GM12801 (cell line): ENCODE data around the gene RNF144B.

ENCODE experiments used
- TF ChIP-seq, protein P1 (sequence below): IDR thresholded peaks from one replicate; pipeline ENCODE4 v1.5.1; 2011; ENCODE audit warnings: control low read depth; ENCODE audit not compliant: insufficient read length; ENCODE audit errors: extremely low read depth

The RNF144B gene

DNA sequence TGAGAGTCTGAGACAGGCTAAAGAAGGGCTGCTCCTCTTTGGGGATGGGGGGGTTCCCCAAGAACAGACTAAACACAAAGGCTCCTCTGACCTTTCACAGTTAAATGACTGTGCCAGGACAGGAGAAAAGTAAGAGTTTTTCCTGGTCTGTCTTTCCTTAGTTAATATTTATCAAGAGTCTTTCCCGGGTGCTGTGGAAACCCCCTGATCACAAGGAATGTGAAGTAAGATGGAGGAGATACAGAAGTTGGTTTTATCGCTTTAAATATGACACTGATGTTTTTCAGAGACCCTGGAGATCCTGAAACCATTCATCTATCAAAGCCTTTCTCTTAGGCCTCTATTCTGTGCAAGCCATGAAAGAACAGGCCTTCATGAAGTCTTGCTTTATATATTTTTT, 105.8 kb downstream of the RNF144B start:
- TF ChIP-seq, protein P1, sequence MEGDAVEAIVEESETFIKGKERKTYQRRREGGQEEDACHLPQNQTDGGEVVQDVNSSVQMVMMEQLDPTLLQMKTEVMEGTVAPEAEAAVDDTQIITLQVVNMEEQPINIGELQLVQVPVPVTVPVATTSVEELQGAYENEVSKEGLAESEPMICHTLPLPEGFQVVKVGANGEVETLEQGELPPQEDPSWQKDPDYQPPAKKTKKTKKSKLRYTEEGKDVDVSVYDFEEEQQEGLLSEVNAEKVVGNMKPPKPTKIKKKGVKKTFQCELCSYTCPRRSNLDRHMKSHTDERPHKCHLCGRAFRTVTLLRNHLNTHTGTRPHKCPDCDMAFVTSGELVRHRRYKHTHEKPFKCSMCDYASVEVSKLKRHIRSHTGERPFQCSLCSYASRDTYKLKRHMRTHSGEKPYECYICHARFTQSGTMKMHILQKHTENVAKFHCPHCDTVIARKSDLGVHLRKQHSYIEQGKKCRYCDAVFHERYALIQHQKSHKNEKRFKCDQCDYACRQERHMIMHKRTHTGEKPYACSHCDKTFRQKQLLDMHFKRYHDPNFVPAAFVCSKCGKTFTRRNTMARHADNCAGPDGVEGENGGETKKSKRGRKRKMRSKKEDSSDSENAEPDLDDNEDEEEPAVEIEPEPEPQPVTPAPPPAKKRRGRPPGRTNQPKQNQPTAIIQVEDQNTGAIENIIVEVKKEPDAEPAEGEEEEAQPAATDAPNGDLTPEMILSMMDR, result no peak

DNA sequence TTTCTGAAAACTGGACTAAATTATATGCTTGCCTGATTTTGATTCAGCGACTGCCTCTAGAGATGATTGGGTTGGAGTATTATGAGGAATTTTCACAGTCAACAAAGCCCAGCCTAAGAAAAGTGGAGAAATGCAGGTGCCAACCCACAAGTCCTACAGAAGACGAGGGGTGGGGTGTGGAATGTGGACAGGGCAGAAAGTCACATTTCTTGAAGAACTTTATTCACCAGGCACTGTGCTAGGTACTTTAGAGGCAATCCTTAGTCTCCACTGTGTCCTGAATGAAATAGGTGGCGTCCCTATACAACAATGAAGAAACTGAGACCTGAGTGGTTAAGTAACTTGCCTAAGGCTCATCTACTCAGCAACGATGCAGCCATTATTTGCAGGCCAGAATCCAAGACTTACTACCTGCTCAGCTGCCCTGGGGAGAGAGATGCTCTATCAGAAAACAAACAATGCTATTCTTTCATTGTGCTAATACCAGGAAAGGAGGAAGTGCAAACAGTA, 106.3 kb downstream of the RNF144B start:
- TF ChIP-seq, protein P1, result no peak

DNA sequence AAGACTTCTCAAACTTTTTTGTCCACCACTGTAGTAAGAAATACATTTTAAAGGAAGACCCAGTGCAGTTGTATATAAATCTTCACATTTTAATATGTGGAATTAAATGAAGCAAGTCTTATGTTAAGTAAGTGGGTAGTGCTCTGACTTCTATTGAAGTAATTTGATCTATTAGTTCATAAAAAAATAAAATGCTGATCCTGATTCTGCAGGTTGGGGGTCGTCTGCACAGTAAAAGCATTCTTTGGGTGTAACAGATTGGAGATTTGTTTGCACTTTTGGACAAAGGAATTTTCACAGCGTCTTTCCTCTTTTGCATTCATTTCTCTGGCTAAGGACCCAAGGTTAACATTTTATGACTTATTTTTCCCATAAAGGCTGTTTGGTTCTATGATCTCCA, 106.8 kb downstream of the RNF144B start:
- TF ChIP-seq, protein P1, result no peak

DNA sequence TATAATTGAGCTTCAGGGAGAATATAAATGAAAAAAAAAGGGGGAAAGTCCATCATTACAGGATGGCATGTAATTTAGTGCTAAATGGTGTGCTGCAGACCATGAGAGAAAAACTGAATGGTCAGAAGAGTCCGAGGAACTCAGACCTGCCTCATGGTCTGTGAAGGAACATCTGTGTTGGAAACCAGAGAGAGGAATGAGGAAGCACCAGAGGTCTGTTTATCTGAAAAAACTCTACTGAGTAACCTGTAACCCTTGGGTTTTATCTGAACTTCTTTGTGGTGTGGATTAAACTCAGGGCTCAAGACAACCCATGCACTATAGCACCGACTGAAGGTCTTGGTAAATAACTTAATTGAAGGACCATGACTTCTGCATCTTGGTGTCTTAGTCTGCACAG, 108.1 kb downstream of the RNF144B start:
- TF ChIP-seq, protein P1, result no peak

DNA sequence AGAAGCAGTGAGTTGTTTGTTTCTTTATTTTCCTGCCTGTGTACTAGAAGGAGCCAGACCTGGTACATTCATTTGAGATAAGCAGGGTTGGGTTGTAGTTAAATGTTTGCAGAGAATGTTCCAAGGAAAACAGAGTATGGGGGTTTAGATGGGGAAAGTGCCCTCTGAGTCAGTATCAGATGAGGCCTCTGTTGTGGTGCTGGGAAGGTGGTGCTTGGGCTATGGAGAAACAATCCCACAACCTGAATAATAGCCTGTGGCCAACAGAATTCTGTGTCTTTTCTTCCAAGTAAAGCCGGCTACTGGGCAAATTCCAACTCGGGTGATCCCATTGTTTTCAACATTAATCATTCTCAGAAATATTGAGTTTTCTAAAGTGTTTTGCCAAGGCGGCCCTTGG, 109.3 kb downstream of the RNF144B start:
- TF ChIP-seq, protein P1, result no peak

DNA sequence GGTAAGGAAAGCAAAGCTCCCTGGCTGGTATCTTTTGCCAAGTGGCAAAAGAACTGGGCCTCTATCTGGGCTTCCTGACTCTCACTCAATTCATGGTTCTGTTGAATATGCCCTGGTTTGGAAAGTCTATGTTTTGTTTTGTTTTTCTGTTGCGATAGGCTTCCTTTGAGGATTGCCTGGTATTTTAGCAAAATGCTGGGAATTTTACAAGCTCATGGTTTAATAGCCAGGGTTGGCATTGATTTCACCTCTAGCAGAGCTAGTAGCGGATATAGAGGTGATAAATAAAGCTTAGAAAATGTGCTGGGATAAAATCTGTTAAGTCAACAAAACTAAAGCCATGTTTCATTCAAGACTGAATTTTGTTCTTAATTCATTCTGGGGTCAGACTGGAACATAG, 109.9 kb downstream of the RNF144B start:
- TF ChIP-seq, protein P1, result no peak

DNA sequence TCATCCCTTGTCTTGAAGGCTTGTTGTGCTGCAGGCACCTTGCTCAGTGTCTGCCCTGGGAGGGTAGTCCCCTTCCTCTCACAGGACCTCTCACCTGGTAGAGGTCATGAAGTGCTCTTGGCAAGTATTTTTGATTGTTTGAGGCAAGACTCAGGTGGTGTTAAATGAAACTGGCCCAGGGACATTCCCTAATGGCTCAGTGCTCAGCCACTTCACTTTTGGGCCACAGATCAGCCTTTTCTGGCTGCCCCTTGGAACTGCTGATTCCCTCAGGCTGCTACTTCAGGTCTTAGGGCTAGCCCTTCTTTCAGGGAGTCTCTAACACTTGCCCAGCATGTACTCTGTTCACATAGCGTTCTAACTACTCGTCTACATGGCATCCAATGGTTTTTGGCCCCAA, 111.3 kb downstream of the RNF144B start:
- TF ChIP-seq, protein P1, result no peak
